Measurements from ENCODE around the gene NCBP2L. TPM values are rescaled to one million over a fixed set of nuclear protein-coding genes. Genes with fewer than 3 reads are reported as not detected.
"Not testable (repeated sequence)": the region's sequence is repeated elsewhere in the genome, so short reads cannot be mapped to it uniquely, and the experiment has no call there.

The NCBP2L gene
- total RNA-seq, 1 donor from 2014 or later: not detected

DNA sequence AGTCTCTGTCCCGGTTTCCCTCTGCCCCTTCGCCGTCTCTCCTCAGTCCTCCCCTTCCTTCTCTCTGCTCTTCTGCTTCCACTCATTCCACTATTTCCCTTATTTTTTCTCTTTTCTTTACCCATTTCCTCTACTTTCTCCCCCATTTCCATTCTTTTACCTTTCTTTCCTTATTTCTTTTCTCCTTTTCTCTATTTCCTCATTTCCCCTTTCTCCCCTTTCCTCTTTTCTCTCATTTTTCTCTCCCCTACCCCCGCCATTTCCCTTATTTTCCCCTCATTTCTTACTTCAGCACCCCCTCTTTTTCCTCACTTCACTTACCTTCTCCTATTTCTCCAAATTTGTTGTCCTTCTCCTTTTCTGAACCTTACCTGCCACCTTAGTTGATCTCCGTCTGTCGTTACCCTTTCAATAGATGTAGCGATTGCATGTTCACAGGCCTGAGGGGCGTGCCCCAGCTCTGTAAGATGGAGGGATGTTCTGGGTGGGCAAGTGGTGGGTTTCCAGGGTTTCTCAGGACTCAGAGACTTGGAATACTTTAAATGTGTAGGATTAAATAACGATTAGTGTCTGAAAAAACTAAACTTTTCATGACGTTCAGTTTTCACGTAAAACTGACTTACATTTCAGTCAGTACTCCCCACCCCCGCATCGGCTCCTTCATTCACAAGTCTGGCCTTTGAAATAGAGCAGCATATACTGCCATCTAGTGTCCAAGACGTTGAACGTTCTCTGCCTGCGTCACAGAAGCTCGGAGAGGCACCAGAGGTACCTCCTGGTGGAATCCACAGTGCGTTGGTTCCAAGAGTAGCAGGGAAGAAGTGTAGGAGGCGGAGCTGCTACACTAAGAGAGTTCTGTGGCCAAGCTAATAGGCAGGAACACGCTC, 641 bp upstream of the NCBP2L start:
- peak; percentile 78 for ATAC-seq
- peak; percentile 71 for DNase-seq
- intact Hi-C loops (cut with micrococcal nuclease): loop anchor here (5.0 kb wide), 2 partner anchors 50 to 115 kb away; no protein-coding TSS in a partner anchor

GRCh38 chrX:107780525-107780924, 3.0 kb downstream of the NCBP2L start:
- DNase-seq (no peak), ATAC-seq (no peak)
- intact Hi-C loops (cut with micrococcal nuclease): no loop called here

GRCh38 chrX:107787827-107788226, 10.3 kb downstream of the NCBP2L start:
- ATAC-seq (no peak), DNase-seq (no peak)
- intact Hi-C loops (cut with micrococcal nuclease): no loop called here

DNA sequence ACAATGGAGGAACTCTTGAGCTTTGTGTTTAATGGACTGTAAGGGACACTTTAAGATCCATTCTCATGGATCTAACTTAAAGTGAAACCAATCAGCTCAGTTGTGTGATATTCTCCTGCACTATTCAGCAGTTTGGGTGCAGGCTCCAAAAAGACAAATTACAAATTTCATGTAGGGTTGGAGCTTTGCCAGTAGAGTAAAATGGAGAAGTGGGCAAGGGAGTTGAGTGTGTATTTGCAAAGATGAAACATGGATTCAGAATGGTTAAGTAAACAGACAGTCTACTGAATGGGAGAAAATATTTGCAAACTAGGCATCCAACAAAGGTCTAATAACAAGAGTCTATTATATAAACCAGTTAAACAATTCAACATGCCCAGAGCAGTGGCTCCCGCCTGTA, 26.9 kb downstream of the NCBP2L start:
- no peak for ATAC-seq
- intact Hi-C loops (cut with micrococcal nuclease): no loop called here
- no peak for DNase-seq

- intact Hi-C loops (cut with micrococcal nuclease): no loop called here
- DNase-seq: no peak
- ATAC-seq: no peak
These were observed 27.6 kb downstream of the NCBP2L start for GRCh38 chrX:107805179-107805578.

GRCh38 chrX:107810053-107810452, 32.5 kb downstream of the NCBP2L start:
- DNase-seq; intact Hi-C loops (cut with micrococcal nuclease); ATAC-seq: not testable (repeated sequence)

DNA sequence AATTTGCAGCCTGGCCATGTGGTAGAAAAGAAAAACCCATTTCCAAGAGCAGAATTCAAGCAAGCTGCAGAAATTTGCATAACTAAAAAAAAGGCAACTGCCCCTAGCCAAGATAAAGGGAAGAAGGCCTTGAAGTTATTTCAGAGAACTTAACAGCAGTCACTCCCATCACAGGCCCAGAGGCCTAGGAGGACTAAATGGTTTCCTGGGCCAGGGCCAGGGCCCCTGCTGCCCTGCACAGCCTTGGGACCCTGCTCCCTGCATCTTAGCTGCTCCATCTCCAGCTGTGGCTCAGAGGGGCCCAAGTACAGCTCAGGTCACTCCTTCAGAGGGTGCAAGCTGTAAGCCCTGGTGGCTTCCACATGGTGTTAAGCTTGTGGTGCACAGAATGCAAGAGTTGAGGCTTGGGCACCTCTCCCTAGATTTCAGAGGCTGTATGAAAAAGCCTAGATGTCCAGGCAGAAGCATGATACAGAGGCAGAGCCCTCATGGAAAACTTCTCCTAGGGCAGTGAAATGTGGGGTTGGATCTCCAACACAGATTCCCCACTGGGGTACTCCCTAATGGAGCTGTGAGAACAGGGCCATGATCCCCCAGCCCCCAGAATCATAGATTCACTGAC, 41.5 kb downstream of the NCBP2L start:
- no peak for ATAC-seq
- intact Hi-C loops (cut with micrococcal nuclease): no loop called here
- no peak for DNase-seq

DNA sequence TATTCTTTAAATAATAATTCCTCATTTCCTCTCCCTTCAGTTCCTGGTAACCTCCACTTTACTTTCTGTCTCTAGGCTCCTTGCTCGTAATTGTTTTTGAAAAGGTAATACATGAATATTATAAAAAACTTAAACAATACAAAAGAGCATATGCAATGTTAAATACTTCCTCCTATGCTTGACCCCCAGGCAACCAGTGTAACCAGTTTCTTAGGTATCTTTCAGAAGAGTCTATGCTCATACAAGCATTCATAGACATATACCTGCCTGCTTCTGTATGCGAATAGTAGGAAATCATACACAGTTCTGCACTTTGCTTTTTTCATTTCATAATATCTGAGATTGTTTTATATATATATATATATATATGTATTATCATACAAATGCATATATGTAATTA, 45.5 kb downstream of the NCBP2L start:
- intact Hi-C loops (cut with micrococcal nuclease): no loop called here
- ATAC-seq (no peak), DNase-seq (no peak)

GRCh38 chrX:107823456-107823855, 45.9 kb downstream of the NCBP2L start:
- ATAC-seq: no peak
- intact Hi-C loops (cut with micrococcal nuclease): no loop called here
- no peak for DNase-seq

DNA sequence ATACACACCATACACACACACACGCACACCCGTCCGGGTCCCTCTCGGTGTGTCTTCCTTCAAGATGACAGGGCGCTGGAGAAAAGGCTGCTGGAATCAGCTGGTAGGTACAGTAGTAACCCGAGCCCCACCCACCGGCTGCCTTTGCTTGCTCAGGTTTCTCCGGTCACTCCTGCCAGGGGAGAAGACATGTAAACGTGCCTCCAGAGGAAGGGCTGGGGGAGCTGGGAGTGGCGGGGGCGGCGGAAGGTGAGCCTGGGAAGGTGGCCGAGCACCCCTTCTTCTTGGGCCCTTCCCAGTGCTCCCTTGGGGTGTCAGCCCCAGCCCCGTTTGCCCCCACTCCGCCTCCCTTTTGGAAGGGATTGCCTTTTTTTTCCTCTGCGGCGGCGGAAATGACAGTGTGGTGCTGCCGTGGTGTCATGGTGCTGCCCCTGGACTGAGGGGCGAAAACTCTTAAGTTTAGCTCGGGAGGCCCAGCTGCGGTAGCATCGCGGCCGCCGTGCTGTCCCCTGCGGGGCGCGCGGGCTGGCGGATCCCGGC, 48.2 kb downstream of the NCBP2L start, which contains the start of gene MID2:
TSS of gene MID2 (plus strand) at position 169 of the 540 bp plus-strand sequence. CDS start 561 bp downstream, outside the sequence.
- ATAC-seq: peak; percentile 59
- intact Hi-C loops (cut with micrococcal nuclease): no loop called here
- DNase-seq: peak; percentile 51

- DNase-seq (peak; percentile 54), ATAC-seq (peak; percentile 85)
- intact Hi-C loops (cut with micrococcal nuclease): no loop called here
These were observed 48.9 kb downstream of the NCBP2L start for GRCh38 chrX:107826238-107827029.

GRCh38 chrX:107827030-107827831, 49.7 kb downstream of the NCBP2L start:
- intact Hi-C loops (cut with micrococcal nuclease): no loop called here
- no peak for DNase-seq
- ATAC-seq: peak; percentile 29

GRCh38 chrX:107827852-107828251, 50.3 kb downstream of the NCBP2L start:
- intact Hi-C loops (cut with micrococcal nuclease): no loop called here
- ATAC-seq (no peak), DNase-seq (no peak)

- ATAC-seq: no peak
- no peak for DNase-seq
- intact Hi-C loops (cut with micrococcal nuclease): no loop called here
These were observed 52.3 kb downstream of the NCBP2L start for GRCh38 chrX:107829878-107830277.

DNA sequence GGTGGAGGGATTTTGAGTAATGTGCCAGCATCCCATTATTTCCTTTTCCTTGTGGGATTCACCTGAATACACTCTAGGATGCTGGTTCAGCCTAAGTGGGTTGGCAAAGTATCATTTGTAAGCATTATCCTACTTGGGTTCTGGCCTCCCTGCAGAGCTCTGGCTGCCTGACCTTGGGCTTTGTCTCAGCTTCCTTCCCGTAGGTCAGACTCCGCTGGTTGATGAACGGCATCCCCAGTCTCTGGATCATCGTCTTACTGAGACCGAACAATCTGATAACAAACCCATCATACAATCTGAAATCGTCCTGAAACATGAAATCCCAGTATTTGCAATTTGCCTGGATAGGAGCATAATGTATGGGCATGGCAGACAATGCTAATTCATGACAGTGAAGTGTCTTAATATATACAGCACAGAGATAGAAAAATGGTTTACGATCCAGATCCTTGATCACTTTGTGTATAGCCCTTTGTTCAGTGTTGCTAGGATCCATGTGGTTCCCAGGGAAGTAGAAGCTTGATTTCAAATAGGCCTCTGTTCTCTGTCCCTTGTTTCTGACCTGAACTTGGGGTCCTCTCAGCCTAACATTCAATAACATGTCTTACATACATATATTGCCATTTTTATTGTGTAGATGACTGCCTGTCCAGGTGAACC, 53.7 kb downstream of the NCBP2L start:
- ATAC-seq (no peak), DNase-seq (no peak)
- intact Hi-C loops (cut with micrococcal nuclease): no loop called here

- intact Hi-C loops (cut with micrococcal nuclease): no loop called here
- no peak for DNase-seq
- no peak for ATAC-seq
These were observed 57.0 kb downstream of the NCBP2L start for GRCh38 chrX:107834275-107835201.

DNA sequence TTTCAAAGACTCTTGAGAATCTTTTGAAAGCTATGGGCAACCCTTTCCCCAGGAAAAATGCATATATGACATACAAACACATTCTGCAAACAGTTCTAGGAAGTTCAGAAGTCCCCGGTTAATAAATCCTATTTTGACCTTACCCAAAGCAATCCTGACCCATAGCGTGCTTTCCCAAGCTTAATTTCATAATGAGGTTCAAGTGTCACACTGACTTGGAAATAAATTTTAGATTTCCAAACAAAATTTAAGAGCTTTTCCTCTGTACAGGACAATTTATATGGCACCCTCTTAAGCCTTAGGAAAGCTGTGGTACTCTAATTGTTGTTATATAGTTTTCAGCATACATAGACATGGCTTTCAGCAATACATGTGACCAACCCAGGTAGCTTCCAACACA, 59.4 kb downstream of the NCBP2L start:
- intact Hi-C loops (cut with micrococcal nuclease): no loop called here
- DNase-seq (no peak), ATAC-seq (no peak)

Data from left ventricle myocardium superior (tissue), 1 donor.